ENCODE measurements around the gene DCUN1D4.
"Not testable (repeated sequence)": the region's sequence is repeated elsewhere in the genome, so short reads cannot be mapped to it uniquely, and the experiment has no call there.

Gene DCUN1D4

GRCh38 chr4:51893402-51893801 is 50.4 kb downstream of the DCUN1D4 start:
- in situ Hi-C loops (cut with MboI; ENCODE audit: low sequenced_read_pairs) = not testable (repeated sequence)

DNA sequence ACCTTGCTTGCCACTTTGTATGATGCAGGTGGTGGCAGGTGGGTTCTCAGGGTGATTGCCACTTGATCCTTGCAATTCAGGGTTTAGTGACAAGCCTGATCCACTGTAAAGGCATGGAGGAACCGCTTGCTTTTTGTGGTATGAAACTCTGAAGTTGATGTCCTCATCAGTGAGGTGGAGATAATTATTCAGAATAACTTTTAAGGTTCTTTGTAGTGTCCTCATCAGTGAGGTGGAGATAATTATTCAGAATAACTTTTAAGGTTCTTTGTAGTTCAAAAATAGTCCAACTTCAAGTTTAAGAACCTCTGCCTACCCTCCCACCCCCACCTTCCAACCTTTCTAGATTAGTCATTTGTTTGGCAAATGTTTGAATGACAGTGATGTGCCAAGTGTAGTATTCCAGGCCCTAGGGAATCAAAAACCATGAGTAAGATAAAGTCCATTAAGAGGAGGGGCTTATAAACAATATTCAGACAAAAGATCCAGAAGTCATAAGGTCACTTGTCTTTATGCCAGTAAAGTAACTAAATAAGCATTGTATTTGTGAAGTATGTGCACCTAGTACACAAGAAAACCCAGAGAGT is 51.2 kb downstream of the DCUN1D4 start:
- in situ Hi-C loops (cut with MboI; ENCODE audit: low sequenced_read_pairs) = no loop called here

GRCh38 chr4:51895158-51895557 is 52.2 kb downstream of the DCUN1D4 start:
- in situ Hi-C loops (cut with MboI; ENCODE audit: low sequenced_read_pairs) = no loop called here

DNA sequence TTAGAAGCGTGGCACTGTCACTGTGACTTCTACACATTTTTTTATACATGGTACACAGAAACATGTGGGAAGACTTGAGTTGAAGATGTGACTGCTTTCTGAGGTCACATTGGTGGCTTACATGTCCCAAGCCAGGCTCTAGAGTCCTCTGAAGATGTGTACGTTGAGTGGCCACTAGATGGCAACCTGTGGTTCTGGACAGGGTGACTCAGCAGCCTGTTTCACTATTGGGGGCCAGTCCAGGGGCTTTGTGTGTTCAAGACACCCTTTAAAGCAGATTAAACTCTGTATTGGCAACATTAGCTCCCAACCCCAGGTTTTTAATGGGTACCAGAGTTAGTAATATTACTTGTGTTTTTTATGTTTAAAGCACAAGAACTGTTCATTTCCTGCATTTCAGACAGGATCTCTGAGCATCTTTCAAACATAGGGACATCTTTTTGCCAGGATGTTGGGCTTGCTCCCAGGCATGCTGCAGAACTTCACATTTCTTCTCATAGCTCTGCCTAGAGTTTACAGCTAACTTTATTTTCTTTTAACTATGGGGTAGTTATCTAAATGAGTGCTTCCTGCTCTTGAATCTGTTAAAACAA is 53.0 kb downstream of the DCUN1D4 start:
- in situ Hi-C loops (cut with MboI; ENCODE audit: low sequenced_read_pairs) = no loop called here

DNA sequence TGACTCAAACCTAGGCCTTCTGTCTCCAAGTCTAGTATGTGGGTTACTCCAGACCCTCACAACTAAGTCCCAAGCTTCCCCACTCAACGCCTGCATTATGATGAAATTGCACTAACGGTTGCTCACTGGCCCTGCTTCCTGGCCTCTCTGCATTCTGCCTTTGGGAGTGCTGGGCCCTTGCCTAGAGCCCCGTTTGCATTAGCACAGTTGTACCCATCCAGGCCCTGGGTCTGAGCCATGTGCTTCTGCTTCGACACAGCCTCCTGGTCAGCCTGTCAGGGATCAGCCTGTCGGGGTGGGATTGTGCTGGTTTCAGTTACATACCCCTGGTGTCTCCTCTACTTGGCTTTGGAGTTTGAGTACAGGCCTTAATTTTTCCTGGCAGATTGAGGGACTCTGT is 58.4 kb downstream of the DCUN1D4 start:
- in situ Hi-C loops (cut with MboI; ENCODE audit: low sequenced_read_pairs) = no loop called here

GRCh38 chr4:51906167-51906958 is 63.4 kb downstream of the DCUN1D4 start:
- in situ Hi-C loops (cut with MboI; ENCODE audit: low sequenced_read_pairs) = no loop called here

DNA sequence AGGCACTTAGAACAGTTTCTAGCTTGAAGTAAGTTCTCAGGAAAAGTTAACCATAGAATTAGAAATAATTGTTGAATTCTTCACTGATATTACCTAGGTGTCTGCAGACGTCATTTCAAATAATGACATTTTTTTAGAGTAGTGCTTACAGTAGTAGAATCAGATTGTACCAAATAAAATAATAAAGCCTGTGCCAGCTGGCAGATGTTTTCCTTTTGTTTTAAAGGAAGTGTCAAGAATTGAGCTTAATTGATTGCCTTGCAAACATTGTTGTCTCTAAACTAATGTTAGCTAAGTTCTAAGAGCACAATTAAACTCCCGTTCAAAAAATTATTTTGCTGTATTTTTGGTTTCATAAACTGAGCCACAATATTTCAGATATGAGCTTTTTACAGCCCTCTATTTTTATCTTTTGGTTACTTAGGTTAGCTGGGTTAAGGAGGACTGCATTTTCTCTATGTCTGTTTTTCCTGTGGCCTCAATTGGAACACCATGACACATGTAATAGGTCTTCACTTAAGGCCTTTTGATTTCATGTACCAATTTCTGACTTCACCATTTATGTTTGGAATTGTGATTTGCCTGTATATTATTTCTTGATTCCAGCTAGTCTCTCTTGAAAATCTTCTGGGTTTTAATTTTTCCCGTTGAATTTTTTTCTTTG is 64.2 kb downstream of the DCUN1D4 start:
- in situ Hi-C loops (cut with MboI; ENCODE audit: low sequenced_read_pairs) = no loop called here

- in situ Hi-C loops (cut with MboI; ENCODE audit: low sequenced_read_pairs) = no loop called here
These were observed 66.3 kb downstream of the DCUN1D4 start for GRCh38 chr4:51909236-51909703.

DNA sequence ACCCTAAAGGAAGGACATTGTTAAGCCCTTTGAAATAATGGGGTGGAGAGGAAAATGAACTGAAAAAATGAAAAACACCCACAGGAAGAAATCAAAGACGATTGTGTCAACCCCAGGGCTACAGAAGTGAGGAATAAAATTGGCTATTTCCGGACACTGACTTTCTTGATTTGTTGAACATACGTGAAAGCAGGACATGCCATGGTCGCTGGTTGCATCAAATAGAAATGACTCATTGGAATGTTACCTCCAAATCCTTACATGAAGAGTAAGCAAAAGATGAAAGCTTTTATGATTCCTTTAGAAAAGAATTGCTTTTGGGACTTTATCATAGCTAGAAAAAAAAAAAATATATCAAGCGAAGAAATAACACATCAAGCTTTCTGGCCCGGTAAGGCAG is 75.3 kb downstream of the DCUN1D4 start:
- in situ Hi-C loops (cut with MboI; ENCODE audit: low sequenced_read_pairs) = no loop called here

GRCh38 chr4:51923343-51923742 is 80.4 kb downstream of the DCUN1D4 start:
- in situ Hi-C loops (cut with MboI; ENCODE audit: low sequenced_read_pairs) = no loop called here

- in situ Hi-C loops (cut with MboI; ENCODE audit: low sequenced_read_pairs) = no loop called here
These were observed 82.4 kb downstream of the DCUN1D4 start for GRCh38 chr4:51925307-51925706.

DNA sequence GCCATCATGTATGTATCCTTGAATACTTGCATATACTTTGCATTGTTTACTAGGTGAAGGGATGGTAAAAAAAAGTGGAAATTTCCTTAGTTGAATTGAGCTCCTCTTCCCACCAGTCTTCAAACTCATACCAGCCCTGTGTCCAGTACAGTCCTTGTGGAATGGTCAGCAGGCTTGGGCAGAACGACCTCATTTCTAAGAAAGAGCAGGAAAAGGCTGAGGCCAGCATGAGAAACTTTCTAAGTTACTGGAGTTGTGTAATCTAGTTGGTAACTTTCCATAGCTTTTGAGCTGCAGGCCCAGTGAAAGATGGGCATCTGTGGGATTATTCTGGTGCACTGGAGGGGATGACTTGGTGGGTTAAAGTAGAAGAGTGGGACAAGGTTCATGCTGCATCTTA is 87.6 kb downstream of the DCUN1D4 start:
- in situ Hi-C loops (cut with MboI; ENCODE audit: low sequenced_read_pairs) = no loop called here

DNA sequence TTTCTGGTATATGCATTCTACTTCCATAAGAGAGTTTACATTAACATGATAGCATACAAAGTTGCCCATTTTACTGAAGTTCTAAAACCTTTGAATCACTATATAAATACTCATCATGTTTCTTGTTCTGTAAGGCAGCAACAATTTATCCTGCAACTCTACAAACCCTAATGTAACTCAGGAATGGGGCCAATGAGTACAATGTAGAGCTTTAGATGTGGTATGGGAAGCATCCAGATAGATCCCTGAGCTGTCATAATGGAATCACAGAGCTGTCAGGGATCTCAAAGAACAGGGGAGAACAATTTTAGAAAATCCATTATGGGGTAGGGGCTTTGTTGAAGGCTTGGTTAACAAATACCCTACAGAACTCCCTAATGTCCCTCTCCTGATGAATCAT is 88.5 kb downstream of the DCUN1D4 start:
- in situ Hi-C loops (cut with MboI; ENCODE audit: low sequenced_read_pairs) = no loop called here

DNA sequence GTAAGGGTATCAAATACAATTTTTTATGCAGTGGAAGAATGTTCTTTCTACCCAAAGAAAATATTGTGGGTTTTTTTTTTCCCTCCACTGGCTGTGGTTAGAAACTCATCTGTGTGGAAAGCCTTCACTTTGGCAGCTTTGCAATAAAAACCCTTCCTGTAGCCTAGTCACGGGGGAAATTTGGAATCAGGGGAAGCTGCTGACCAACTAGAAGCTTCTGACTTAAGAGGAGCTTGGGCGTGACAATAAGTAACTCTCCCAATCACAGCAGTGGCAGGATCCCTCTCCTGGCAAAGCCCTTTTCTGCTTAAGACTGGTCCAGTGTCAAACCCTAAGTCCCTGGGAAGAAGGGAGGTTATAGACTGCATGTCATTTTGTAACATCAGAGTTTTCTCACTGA is 89.3 kb downstream of the DCUN1D4 start:
- in situ Hi-C loops (cut with MboI; ENCODE audit: low sequenced_read_pairs) = no loop called here

GRCh38 chr4:51932684-51933083 is 89.7 kb downstream of the DCUN1D4 start:
- in situ Hi-C loops (cut with MboI; ENCODE audit: low sequenced_read_pairs) = no loop called here

DNA sequence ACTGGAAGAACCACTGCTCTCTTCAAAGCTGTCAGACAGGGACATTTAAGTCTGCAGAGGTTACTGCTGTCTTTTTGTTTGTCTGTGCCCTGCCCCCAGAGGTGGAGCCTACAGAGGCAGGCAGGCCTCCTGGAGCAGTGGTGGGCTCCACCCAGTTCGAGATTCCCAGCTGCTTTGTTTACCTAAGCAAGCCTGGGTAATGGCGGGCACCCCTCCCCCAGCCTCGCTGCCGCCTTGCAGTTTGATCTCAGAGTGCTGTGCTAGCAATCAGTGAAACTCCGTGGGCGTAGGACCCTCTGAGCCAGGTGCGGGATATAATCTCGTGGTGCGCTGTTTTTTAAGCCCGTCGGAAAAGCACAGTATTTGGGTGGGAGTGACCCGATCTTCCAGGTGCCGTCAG is 97.5 kb downstream of the DCUN1D4 start:
- in situ Hi-C loops (cut with MboI; ENCODE audit: low sequenced_read_pairs) = not testable (repeated sequence)

- in situ Hi-C loops (cut with MboI; ENCODE audit: low sequenced_read_pairs) = no loop called here
These were observed 99.3 kb downstream of the DCUN1D4 start for GRCh38 chr4:51942108-51942832.

GRCh38 chr4:51942833-51943215 is 99.9 kb downstream of the DCUN1D4 start:
- in situ Hi-C loops (cut with MboI; ENCODE audit: low sequenced_read_pairs) = no loop called here

GRCh38 chr4:51943221-51943620 is 100.3 kb downstream of the DCUN1D4 start:
- in situ Hi-C loops (cut with MboI; ENCODE audit: low sequenced_read_pairs) = no loop called here

DNA sequence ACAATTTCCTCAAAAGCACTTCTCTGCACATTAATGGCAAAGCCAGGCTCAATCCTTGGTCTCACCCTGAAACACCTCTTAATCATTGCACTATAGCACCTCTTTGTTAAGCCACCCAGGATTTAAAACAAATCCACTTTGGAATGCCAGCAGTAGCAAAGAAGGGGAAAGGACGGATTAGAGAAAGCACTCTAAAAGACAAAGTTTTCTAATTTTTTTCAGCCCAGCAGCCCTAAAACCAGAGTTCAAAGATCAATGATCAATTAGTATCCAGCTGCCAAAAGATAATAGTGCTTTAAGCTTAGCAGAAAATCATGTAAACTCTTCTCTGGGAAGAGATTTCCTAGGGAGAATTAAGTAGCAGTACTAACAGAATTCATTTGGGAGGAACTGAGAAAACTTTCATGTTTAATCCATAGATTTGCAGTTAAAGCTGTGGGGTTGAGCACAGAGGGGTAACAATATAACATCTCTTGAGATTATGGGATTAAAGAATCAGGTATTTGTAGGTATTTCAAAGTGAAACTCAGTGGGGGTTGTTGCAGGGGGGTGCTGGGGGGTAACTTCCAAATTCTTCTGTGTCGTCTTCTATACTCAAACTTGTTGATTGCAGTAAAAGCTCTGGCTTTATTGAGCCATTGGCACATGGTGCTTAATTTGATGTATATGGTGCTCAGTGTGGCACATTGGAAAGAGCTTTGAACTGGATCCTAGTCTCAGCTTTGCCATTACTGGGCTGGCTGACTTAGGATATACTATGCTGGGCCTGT is 115.4 kb downstream of the DCUN1D4 start:
- in situ Hi-C loops (cut with MboI; ENCODE audit: low sequenced_read_pairs) = no loop called here

All from HL-60/S4 treated with retinoic acid at 250 ng/mL for 4 days and 3 days (cell line).